Measurements from ENCODE around the gene PPP4R2.

Gene PPP4R2

DNA sequence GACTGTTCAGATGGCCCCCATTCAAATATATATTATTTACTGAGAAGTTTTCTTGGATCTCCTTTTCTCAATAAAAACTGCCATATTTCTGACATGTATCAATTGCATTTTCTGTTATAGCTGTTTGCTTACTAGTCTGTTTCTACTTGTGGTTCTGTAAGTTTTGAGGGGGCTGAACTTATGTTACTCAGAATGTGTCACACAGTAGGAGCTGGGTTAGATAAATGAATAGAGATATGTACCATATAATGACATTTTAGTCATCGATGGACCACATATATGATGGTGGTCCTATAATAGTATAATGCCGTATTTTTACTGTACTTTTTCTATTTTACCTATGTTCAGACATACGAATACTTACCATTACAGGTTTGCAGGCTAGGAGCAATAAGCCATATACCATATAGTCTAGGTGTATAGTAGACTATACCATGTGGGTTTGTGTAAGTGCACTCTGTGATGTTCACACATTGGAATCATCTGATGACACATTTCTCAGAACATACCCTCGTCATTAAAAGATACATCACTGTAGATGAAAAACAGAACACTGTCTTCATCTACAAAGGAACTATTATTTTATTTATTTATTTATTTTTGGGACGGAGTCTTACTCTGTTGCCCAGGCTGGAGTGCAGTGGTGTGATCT, 22.3 kb downstream of the PPP4R2 start:
- no peak for TF ChIP-seq Cebpa-rat (IDR thresholded peaks at IDR 0.05)
- Histone ChIP-seq H3K27ac (no peak overlapping the region), H3K4me3 (no peak overlapping the region), H4K20me1 (peaks cover 100% of the 10 kb centered on the region), H3K4me1 (no peaks in the 10 kb centered on the region), H3K27me3 (no peaks in the 10 kb centered on the region), H3K4me2 (no peak overlapping the region), H3K9ac (no peak overlapping the region), H3K9me3 (no peaks in the 10 kb centered on the region), H3K36me3 (peaks cover 64% of the 10 kb centered on the region)

DNA sequence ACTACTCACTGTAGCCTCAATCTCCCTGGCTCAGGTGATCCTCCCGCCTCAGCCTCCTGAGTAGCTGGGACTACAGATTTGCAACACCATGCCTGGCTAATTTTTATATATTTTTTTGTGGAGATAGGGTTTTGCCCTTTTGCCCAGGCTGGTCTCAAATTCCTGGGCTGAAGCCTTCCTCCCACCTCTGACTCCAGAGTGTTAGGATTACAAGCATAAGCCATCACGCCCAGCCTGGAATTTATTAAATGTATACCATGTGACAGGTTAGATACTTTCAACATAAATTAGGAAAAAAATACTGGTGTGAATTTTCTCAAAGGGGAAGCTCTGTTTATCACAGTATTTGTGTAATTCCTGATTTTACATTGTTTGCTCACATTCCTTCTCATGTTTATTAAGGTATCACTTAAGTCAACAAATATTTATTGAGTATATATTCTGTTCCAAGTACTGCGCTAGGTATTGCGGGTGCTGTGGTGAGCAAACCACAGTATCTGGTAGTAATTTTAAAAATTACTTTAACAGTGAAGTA, 24.8 kb downstream of the PPP4R2 start:
- peaks cover 100% of the 10 kb centered on the region for H4K20me1 ChIP-seq
- no peak overlapping the region for H3K27ac ChIP-seq

DNA sequence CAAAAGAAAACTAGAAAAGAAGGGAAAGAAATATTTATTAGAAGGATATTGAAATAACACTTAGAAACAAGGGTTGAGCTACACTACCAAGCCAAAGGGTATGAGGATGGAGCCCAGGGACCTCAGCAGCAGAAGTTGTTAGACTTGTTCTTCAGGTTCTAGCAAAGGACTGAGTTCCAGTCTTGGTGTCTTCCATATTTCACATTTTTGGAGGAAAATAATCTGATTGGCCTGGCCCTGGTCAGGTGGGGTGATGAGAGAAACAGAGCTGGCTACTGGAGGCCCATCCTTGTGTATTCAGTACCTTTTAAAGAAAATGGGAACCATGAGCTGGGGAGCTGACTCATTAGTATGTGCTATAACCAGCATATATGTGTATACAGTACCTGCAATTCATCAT, 28.2 kb downstream of the PPP4R2 start:
- TF ChIP-seq Cebpa-rat (IDR thresholded peaks at IDR 0.05) = no peak
- H3K9me3 ChIP-seq = peaks cover 9% of the 10 kb centered on the region; the same call in 1 of the 2 replicates
- H3K4me2 ChIP-seq = no peak overlapping the region
- H3K4me1 ChIP-seq = 0 out of 2 replicates have a peak, but pooled peaks cover 3% of the 10 kb centered on the region
- H3K36me3 ChIP-seq = peaks cover 50% of the 10 kb centered on the region
- H3K27ac ChIP-seq = no peak overlapping the region
- no peak overlapping the region for H3K4me3 ChIP-seq
- peaks cover 100% of the 10 kb centered on the region for H4K20me1 ChIP-seq
- no peak overlapping the region for H3K9ac ChIP-seq
- H3K27me3 ChIP-seq = no peaks in the 10 kb centered on the region

More for the DNA sequence above, 24.8 kb downstream of the PPP4R2 start:
- no peaks in the 10 kb centered on the region for H3K27me3 ChIP-seq
- H3K9me3 ChIP-seq = no peaks in the 10 kb centered on the region
- no peak overlapping the region for H3K4me2 ChIP-seq
- H3K4me3 ChIP-seq = no peak overlapping the region
- no peaks in the 10 kb centered on the region for H3K4me1 ChIP-seq
- no peak overlapping the region for H3K9ac ChIP-seq
- no peak for TF ChIP-seq Cebpa-rat (IDR thresholded peaks at IDR 0.05)
- H3K36me3 ChIP-seq = peaks cover 48% of the 10 kb centered on the region

DNA sequence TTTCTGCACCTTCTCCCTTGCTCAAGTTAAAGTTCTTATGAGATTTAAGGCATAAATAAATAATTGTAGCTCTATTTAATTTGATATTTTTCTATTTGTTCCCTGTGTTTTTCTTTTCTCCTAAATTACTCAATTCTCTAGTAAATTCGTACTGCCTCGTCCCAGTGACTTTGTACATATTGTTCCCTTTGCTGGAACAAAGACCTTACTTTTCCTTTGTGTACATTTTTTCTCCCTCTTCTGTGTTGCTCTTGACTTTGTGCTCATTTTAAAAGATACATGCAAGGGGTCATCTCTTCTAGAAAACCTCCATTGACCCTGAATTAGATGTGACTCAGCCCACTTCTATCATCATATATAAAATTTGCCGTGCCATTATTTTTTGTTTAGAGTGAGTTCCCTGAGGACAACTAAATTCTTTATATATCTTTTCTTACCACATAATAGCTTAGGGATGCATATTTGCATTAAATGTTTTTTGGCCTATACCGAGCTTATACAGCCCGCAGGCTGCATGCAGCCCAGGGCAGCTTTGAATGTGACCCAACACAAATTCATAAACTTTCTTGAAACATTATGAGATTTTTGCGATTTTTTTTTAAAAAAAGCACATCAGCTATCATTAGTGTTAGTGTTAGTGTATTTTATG, 29.6 kb downstream of the PPP4R2 start:
- Histone ChIP-seq H3K4me2 (no peak overlapping the region), H3K4me3 (no peak overlapping the region), H4K20me1 (peaks cover 100% of the 10 kb centered on the region), H3K27ac (no peak overlapping the region), H3K36me3 (peaks cover 60% of the 10 kb centered on the region), H3K4me1 (0 out of 2 replicates have a peak, but pooled peaks cover 3% of the 10 kb centered on the region), H3K9ac (no peak overlapping the region), H3K9me3 (peaks cover 9% of the 10 kb centered on the region; the same call in 1 of the 2 replicates), H3K27me3 (no peaks in the 10 kb centered on the region)
- no peak for TF ChIP-seq Cebpa-rat (IDR thresholded peaks at IDR 0.05)

DNA sequence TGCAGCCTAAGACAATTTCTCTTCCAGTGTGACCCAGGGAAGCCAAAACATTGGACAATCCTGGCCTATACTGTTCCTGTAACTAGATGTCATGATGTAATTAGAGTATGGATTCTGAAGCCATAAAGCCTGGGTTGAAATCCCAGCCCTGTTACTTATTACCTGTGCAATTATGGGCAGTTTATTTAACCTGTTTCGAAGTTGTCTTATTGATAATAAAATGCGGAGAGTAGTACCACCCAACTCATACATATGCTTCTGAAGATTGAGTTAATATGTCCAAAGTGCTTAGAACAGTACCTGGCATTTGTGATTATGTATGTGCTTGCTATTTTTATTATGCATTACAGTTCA, 30.1 kb downstream of the PPP4R2 start:
- H4K20me1 ChIP-seq = peaks cover 100% of the 10 kb centered on the region
- peaks cover 9% of the 10 kb centered on the region; the same call in 1 of the 2 replicates for H3K9me3 ChIP-seq
- peaks cover 64% of the 10 kb centered on the region for H3K36me3 ChIP-seq

DNA sequence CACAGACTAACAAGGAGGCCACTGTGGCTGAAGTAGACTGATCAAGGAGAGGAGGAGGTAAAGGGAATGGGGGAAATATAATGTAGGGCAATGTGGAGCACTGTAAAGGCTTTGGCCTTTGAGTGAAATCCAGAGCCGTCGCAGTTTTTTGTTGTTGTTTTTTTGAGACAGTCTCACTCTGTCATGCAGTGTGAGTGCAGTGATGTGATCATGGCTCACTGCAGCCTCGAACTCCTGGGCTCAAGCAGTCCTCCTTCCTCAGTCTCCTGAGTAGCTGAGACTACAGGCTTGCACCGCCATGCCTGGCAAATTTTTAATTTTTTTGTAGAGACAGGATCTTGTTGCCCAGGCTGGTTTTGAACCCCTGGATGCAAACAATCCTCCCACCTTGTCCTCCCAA, 32.2 kb downstream of the PPP4R2 start:
- no peak for TF ChIP-seq Cebpa-rat (IDR thresholded peaks at IDR 0.05)
- Histone ChIP-seq H4K20me1 (peaks cover 100% of the 10 kb centered on the region; the same call in 1 of the 2 replicates), H3K4me1 (0 out of 2 replicates have a peak, but pooled peaks cover 3% of the 10 kb centered on the region), H3K9me3 (peaks cover 9% of the 10 kb centered on the region; the same call in 1 of the 2 replicates), H3K36me3 (peaks cover 61% of the 10 kb centered on the region), H3K4me2 (no peak overlapping the region), H3K4me3 (no peak overlapping the region), H3K27ac (no peak overlapping the region), H3K27me3 (no peaks in the 10 kb centered on the region), H3K9ac (no peak overlapping the region)

More for the DNA sequence above, 30.1 kb downstream of the PPP4R2 start:
- H3K27me3 ChIP-seq = no peaks in the 10 kb centered on the region
- TF ChIP-seq Cebpa-rat (IDR thresholded peaks at IDR 0.05) = no peak
- no peak overlapping the region for H3K4me3 ChIP-seq
- no peak overlapping the region for H3K27ac ChIP-seq
- H3K4me1 ChIP-seq = 0 out of 2 replicates have a peak, but pooled peaks cover 3% of the 10 kb centered on the region
- no peak overlapping the region for H3K4me2 ChIP-seq
- H3K9ac ChIP-seq = no peak overlapping the region

DNA sequence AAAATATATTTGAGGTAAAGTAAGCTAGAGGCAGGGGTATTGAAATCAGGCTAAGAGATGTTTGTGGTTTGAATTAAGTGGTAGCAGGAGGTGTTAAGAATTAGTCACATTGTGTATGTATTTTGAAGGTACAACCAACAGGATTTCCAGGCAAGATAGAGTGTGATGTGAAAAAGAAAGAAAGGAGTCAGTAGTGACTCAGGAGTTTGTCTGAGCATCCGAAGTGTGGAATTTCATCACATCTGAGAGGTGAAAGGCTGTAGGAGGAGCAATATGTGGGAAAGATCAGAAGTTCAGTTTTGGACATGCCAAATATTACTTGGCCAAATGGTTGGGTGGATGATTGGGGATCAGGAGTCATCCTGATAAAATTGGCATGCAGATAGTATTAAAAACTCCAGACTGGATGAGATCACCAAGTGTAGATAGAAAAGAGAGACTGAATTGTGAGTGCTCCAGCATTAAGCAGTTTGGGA, 32.7 kb downstream of the PPP4R2 start:
- peaks cover 100% of the 10 kb centered on the region; the same call in 1 of the 2 replicates for H4K20me1 ChIP-seq

GRCh38 chr3:73030073-73030597, 33.5 kb downstream of the PPP4R2 start:
- Histone ChIP-seq H3K9ac (no peak overlapping the region), H3K36me3 (peaks cover 62% of the 10 kb centered on the region), H3K4me1 (0 out of 2 replicates have a peak, but pooled peaks cover 3% of the 10 kb centered on the region), H3K9me3 (peaks cover 9% of the 10 kb centered on the region; the same call in 1 of the 2 replicates), H3K27ac (no peak overlapping the region), H3K27me3 (no peaks in the 10 kb centered on the region), H4K20me1 (peaks cover 100% of the 10 kb centered on the region; the same call in 1 of the 2 replicates), H3K4me3 (no peak overlapping the region), H3K4me2 (no peak overlapping the region)
- TF ChIP-seq Cebpa-rat (IDR thresholded peaks at IDR 0.05) = no peak

More for the DNA sequence above, 32.7 kb downstream of the PPP4R2 start:
- Histone ChIP-seq H3K9ac (no peak overlapping the region), H3K36me3 (peaks cover 62% of the 10 kb centered on the region), H3K4me1 (0 out of 2 replicates have a peak, but pooled peaks cover 3% of the 10 kb centered on the region), H3K27me3 (no peaks in the 10 kb centered on the region), H3K4me3 (no peak overlapping the region), H3K27ac (no peak overlapping the region), H3K4me2 (no peak overlapping the region), H3K9me3 (peaks cover 9% of the 10 kb centered on the region; the same call in 1 of the 2 replicates)
- no peak for TF ChIP-seq Cebpa-rat (IDR thresholded peaks at IDR 0.05)

DNA sequence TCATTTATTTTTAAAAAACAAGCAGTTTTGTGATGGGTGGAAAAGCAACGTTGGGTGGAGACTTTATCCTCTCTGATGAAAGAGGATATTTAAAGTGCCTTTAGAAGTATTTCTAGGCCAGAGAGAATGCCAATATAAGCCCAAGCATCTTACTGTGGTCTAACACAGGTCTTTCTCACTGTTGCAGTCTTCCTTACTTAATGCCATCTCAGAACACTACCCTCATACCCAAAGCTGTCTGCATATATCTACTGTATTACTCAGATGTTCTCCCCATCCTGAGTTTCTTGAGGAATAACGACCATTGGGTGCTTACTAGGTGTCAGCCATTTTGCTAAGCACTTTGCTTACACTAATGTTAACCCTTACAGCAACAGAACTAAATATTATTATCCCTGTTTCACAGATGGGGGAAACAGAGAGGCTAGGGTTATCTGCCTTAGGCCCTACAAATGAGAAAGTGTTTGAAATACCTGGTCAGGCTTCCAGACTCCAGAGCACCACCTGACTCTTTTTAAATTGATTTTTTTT, 35.0 kb downstream of the PPP4R2 start:
- no peak overlapping the region for H3K9ac ChIP-seq
- H4K20me1 ChIP-seq = peaks cover 100% of the 10 kb centered on the region; the same call in 1 of the 2 replicates
- no peak for TF ChIP-seq Cebpa-rat (IDR thresholded peaks at IDR 0.05)
- H3K27me3 ChIP-seq = no peaks in the 10 kb centered on the region
- peaks cover 70% of the 10 kb centered on the region for H3K36me3 ChIP-seq
- H3K27ac ChIP-seq = no peak overlapping the region
- H3K4me3 ChIP-seq = no peak overlapping the region
- H3K4me2 ChIP-seq = no peak overlapping the region
- H3K4me1 ChIP-seq = 0 out of 2 replicates have a peak, but pooled peaks cover 3% of the 10 kb centered on the region
- H3K9me3 ChIP-seq = peaks cover 9% of the 10 kb centered on the region; the same call in 1 of the 2 replicates

Data from BLaER1 (cell line).